Fibroblast of the aortic adventitia (primary cell): ENCODE results near the gene ADARB2. TPM values are rescaled to one million over a fixed set of nuclear protein-coding genes. Genes with fewer than 3 reads are reported as not detected.

Source experiments
- DNase-seq: peaks from one replicate; pipeline ENCODE4 v3.0.0-alpha.2; 2010; ENCODE audit warnings: low read depth
- H3K4me3 ChIP-seq: 2 replicates; pipeline ENCODE4 v1.5.1; 2011; ENCODE audit warnings: low read depth, mild to moderate bottlenecking, control low read depth, low read length, moderate library complexity
- CTCF ChIP-seq: IDR thresholded peaks from 2 replicates; pipeline ENCODE4 v1.5.1; 2011; ENCODE audit warnings: mild to moderate bottlenecking, low read length, control low read depth, inconsistent platforms; ENCODE audit not compliant: insufficient read depth
- total RNA-seq: library from RNA; depleted of rRNA; stranded (reverse); fragments of >200 nt; gene quantifications from 2 replicates; pipeline ENCODE4 v1.2.3, GENCODE V29; 2012; ENCODE audit warnings: low replicate concordance

Gene ADARB2
- total RNA-seq, 1 donor, result not detected

GRCh38 chr10:1523221-1523620 is 214.1 kb downstream of the ADARB2 start:
- no peak for TF ChIP-seq CTCF
- no peak overlapping the region for H3K4me3 ChIP-seq
- no peak for DNase-seq

- no peak for TF ChIP-seq CTCF
- no peak for DNase-seq
- no peak overlapping the region for H3K4me3 ChIP-seq
Observed at GRCh38 chr10:1522237-1522636, 215.1 kb downstream of the ADARB2 start.

GRCh38 chr10:1521741-1522140 is 215.6 kb downstream of the ADARB2 start:
- H3K4me3 ChIP-seq, result no peak overlapping the region
- no peak for TF ChIP-seq CTCF
- DNase-seq, result no peak

GRCh38 chr10:1520909-1521565 is 216.3 kb downstream of the ADARB2 start:
- H3K4me3 ChIP-seq, result no peak overlapping the region
- no peak for TF ChIP-seq CTCF
- no peak for DNase-seq

- no peak overlapping the region for H3K4me3 ChIP-seq
- no peak for TF ChIP-seq CTCF
- DNase-seq, result no peak
Observed at GRCh38 chr10:1519391-1519790, 217.9 kb downstream of the ADARB2 start.

GRCh38 chr10:1517684-1518083 is 219.6 kb downstream of the ADARB2 start:
- no peak for DNase-seq
- H3K4me3 ChIP-seq, result no peak overlapping the region
- no peak for TF ChIP-seq CTCF
